K562 (cell line): Measurements from ENCODE around the gene NR2F1. TPM values are rescaled to one million over a fixed set of nuclear protein-coding genes. Genes with fewer than 3 reads are reported as not detected.

Source experiments
- ATAC-seq: fragments of 200-7000 bp; cut with Tn5 transposase; 3 replicates; pipeline ENCODE4 v1.9.1; 2020; ENCODE audit warnings: moderate library complexity
- BruUV-seq: library from RNA; stranded (reverse); fragments of 400-500 nt; replicated peaks from 2 replicates; lab custom pipeline; 2021; lab: Mats Ljungman, UMichigan
- CTCF ChIA-PET: fragments of 300-600 bp; formaldehyde crosslinking; extraction: SDS; loops from one replicate; lab custom pipeline; 2021; ENCODE audit warnings: low intra/inter-chr PET ratio; lab: Yijun Ruan, JAX
- POLR2A ChIA-PET: fragments of 300-600, 350-650 bp; sonication (Branson Sonifier 250); formaldehyde crosslinking; extraction: SDS; loops from one replicate; lab custom pipeline; 2021; ENCODE audit warnings: antibody characterized with exemption, inconsistent platforms; lab: Yijun Ruan, JAX
- DNase-seq, 4 experiments: peaks; one replicate each; pipeline versions ENCODE4 v3.0.0 to v3.0.0-alpha.2; 2011 to 2018; ENCODE audit warnings: low spot score in 3 of 4, mixed read lengths in 3 of 4; ENCODE audit errors: extremely low read depth in 1 of 4
- FAIRE-seq: peaks from 2 replicates; lab custom pipeline; 2011; peaks lifted over from hg19 to GRCh38; lab: Jason Lieb, UNC
- H2AFZ ChIP-seq: 2 replicates; pipeline ENCODE4 v1.6.0; 2011; ENCODE audit warnings: low read depth, low read length, control low read depth, inconsistent platforms
- H3K27ac ChIP-seq: fragments of 200-600 bp; 3 replicates; pipeline ENCODE4 v1.8.0; 2011; ENCODE audit warnings: low read depth, mild to moderate bottlenecking, control low read depth, inconsistent platforms, low read length, moderate library complexity, mixed read lengths; ENCODE audit errors: extremely low read depth
- H3K27me3 ChIP-seq, 2 experiments: fragments of 300-600 bp in 1 of 2; 2 replicates in 1 of 2; 3 replicates in 1 of 2; pipeline versions ENCODE4 v1.6.0 to v1.8.0; 2011; ENCODE audit warnings: inconsistent platforms in 2 of 2, low read length in 2 of 2, mild to moderate bottlenecking in 1 of 2, mixed read lengths in 1 of 2, moderate library complexity in 1 of 2; ENCODE audit not compliant: control insufficient read depth in 2 of 2, insufficient read depth in 2 of 2
- H3K36me3 ChIP-seq: fragments of 300-600 bp; 3 replicates; pipeline ENCODE4 v1.8.0; 2011; ENCODE audit warnings: mild to moderate bottlenecking, low read length, inconsistent platforms; ENCODE audit not compliant: control insufficient read depth, insufficient read depth
- H3K4me1 ChIP-seq, 2 experiments: fragments of 200-600 bp in 1 of 2; replicated peaks in 1 of 2; 2 replicates in 1 of 2; 3 replicates in 1 of 2; pipeline versions ENCODE4 v1.5.1 to v1.8.0; 2011; ENCODE audit warnings: inconsistent platforms in 2 of 2, low read length in 2 of 2, mild to moderate bottlenecking in 1 of 2, mixed read lengths in 1 of 2, moderate library complexity in 1 of 2; ENCODE audit not compliant: control insufficient read depth in 2 of 2, insufficient read depth in 2 of 2
- H3K4me2 ChIP-seq: 2 replicates; pipeline ENCODE4 v1.6.1; 2011; ENCODE audit warnings: low read length, control low read depth, inconsistent platforms, mixed read lengths; ENCODE audit not compliant: insufficient read depth
- H3K4me3 ChIP-seq: fragments of 200-600 bp; sonication (generic), shearing (Covaris generic); 2 replicates; pipeline ENCODE4 v1.5.1; 2016; ENCODE audit warnings: control low read depth, inconsistent platforms
- H3K79me2 ChIP-seq: fragments of 200-600 bp; 3 replicates; pipeline ENCODE4 v1.8.0; 2011; ENCODE audit warnings: low read length, inconsistent platforms; ENCODE audit not compliant: control insufficient read depth, insufficient read depth
- H3K9ac ChIP-seq, 2 experiments: 2 replicates each; pipeline versions ENCODE4 v1.6.0 to v1.6.1; 2011; ENCODE audit warnings: low read depth in 2 of 2, low read length in 2 of 2, control low read depth in 1 of 2, inconsistent platforms in 1 of 2, mild to moderate bottlenecking in 1 of 2, mixed read lengths in 1 of 2; ENCODE audit not compliant: insufficient read depth in 1 of 2
- H3K9me1 ChIP-seq: one replicate; pipeline ENCODE4 v1.6.0; 2011; ENCODE audit warnings: inconsistent platforms, mild to moderate bottlenecking, low read length, moderate library complexity; ENCODE audit not compliant: control insufficient read depth, insufficient read depth
- H3K9me3 ChIP-seq: replicated peaks from 2 replicates; pipeline ENCODE4 v1.5.1; 2011; ENCODE audit warnings: low read depth, low read length, inconsistent platforms; ENCODE audit not compliant: control insufficient read depth, insufficient read depth
- H4K20me1 ChIP-seq: replicated peaks from 2 replicates; pipeline ENCODE4 v1.6.1; 2011; ENCODE audit warnings: low read length, inconsistent platforms, mixed read lengths; ENCODE audit not compliant: control insufficient read depth, insufficient read depth
- ATF1 ChIP-seq, 2 experiments: fragments of 450-650 bp in 1 of 2; IDR thresholded peaks; 2 replicates each; pipeline ENCODE4 v1.6.1; 2016; ENCODE audit warnings: missing compliant biosample characterization in 1 of 2, missing genetic modification characterization in 1 of 2
- CBFA2T2 ChIP-seq: fragments of 450-650 bp; conservative IDR thresholded peaks from 2 replicates; pipeline ENCODE4 v1.6.1; 2017; ENCODE audit warnings: mild to moderate bottlenecking
- E2F4 ChIP-seq: sonication (generic); formaldehyde crosslinking; IDR thresholded peaks from 2 replicates; pipeline ENCODE4 v1.8.0; 2022; ENCODE audit warnings: mild to moderate bottlenecking, low read depth, missing genetic modification reagents
- ETV6 ChIP-seq, 3 experiments: fragments of 150-350 bp in 1 of 3; sonication (generic) in 1 of 3; formaldehyde crosslinking in 1 of 3; IDR thresholded peaks; 2 replicates each; pipeline versions ENCODE4 v1.6.1 to v1.8.0; 2014 to 2022; ENCODE audit warnings: borderline replicate concordance in 2 of 3, low read depth in 2 of 3, antibody characterized with exemption in 1 of 3, low read length in 1 of 3, mild to moderate bottlenecking in 1 of 3, missing genetic modification reagents in 1 of 3
- HDAC1 ChIP-seq, 2 experiments: fragments of 450-650 bp; IDR thresholded peaks; 2 replicates each; pipeline ENCODE4 v1.6.1; 2016 to 2017; ENCODE audit warnings: inconsistent platforms in 1 of 2, mild to moderate bottlenecking in 1 of 2, moderate library complexity in 1 of 2
- HMGN3 ChIP-seq: IDR thresholded peaks from 2 replicates; pipeline ENCODE4 v1.6.1; 2011; ENCODE audit warnings: borderline replicate concordance, low read depth, mild to moderate bottlenecking, mixed read lengths, low read length; ENCODE audit not compliant: insufficient read length; ENCODE audit errors: extremely low read depth
- KLF6 ChIP-seq: fragments of 250-450 bp; sonication (Bioruptor Pico); IDR thresholded peaks from 2 replicates; pipeline ENCODE4 v1.4.0; 2020; ENCODE audit warnings: mild to moderate bottlenecking, moderate library complexity, borderline replicate concordance
- MTF1 ChIP-seq: fragments of 250-450 bp; sonication (Bioruptor Pico); IDR thresholded peaks from 2 replicates; pipeline ENCODE4 v1.9.0; 2021; ENCODE audit warnings: moderate library complexity, mild to moderate bottlenecking, inconsistent platforms, borderline replicate concordance
- PHF21A ChIP-seq: fragments of 450-650 bp; IDR thresholded peaks from 2 replicates; pipeline ENCODE4 v1.6.1; 2017; ENCODE audit warnings: low read depth, borderline replicate concordance
- SMARCB1 ChIP-seq: IDR thresholded peaks from 2 replicates; pipeline ENCODE4 v1.6.1; 2011; ENCODE audit warnings: improper control_type of control experiment, low read depth; ENCODE audit not compliant: insufficient read length
- SREBF1 ChIP-seq: fragments of 150-350 bp; IDR thresholded peaks from 2 replicates; pipeline ENCODE4 v1.6.1; 2014; ENCODE audit warnings: antibody characterized with exemption, low read depth, low read length, borderline replicate concordance
- THRAP3 ChIP-seq: fragments of 450-650 bp; IDR thresholded peaks from 2 replicates; pipeline ENCODE4 v1.6.1; 2016; ENCODE audit warnings: mild to moderate bottlenecking, inconsistent platforms, borderline replicate concordance
- ZNF143 ChIP-seq: sonication (generic); formaldehyde crosslinking; IDR thresholded peaks from 2 replicates; pipeline ENCODE4 v1.9.0; 2022; ENCODE audit warnings: mild to moderate bottlenecking, missing genetic modification reagents
- WGBS: fragments of 100-300 bp; shearing (Covaris generic); methylation state at CpG from one replicate; pipeline ENCODE4 v1.1.6; 2016; ENCODE audit warnings: low coverage, mixed read lengths; ENCODE audit not compliant: insufficient coverage; ENCODE audit errors: missing lambda C conversion rate; 5-methylcytosine and 5-hydroxymethylcytosine counted together
- in situ Hi-C: fragments of 300-500 bp; cut with MboI; formaldehyde crosslinking; loops from 4 replicates; pipeline ENCODE4 v1.15.0; 2018; ENCODE audit warnings: inconsistent platforms, mixed read lengths
- intact Hi-C: fragments of 100-400 bp; cut with micrococcal nuclease; formaldehyde crosslinking; loops from 2 replicates; pipeline ENCODE4 v1.14.2; 2022
- polyA plus RNA-seq, 8 experiments: library from polyadenylated mRNA; depleted of rRNA in 4 of 8; stranded (reverse) in 5 of 8; unstranded in 3 of 8; fragments of >200 nt; fragmentation: Nextera tagmentation in 2 of 8; fragmentation: Illumina TruSeq in 1 of 8; extraction: Ambion mirVana in 2 of 8; extraction: Trizol in 1 of 8; gene quantifications; 2 replicates each; pipeline versions ENCODE4 v1.2.1 to v1.2.3, GENCODE V29; 2011 to 2014; ENCODE audit warnings: inconsistent platforms in 1 of 8, missing spikeins in 1 of 8
- total RNA-seq, 7 experiments: library from RNA; depleted of rRNA in 6 of 7; stranded (reverse); fragments of >200 nt in 6 of 7; fragmentation: Illumina TruSeq in 2 of 7; extraction: Trizol in 2 of 7; gene quantifications; 2 replicates each; pipeline versions ENCODE4 v1.2.1 to v1.2.3, GENCODE V29; 2011 to 2021; ENCODE audit warnings: low replicate concordance in 1 of 7
- TF ChIP-seq, protein P1 (sequence below): sonication (generic); formaldehyde crosslinking; IDR thresholded peaks from 2 replicates; pipeline ENCODE4 v1.8.0; 2022; ENCODE audit warnings: missing genetic modification reagents, mild to moderate bottlenecking, moderate library complexity, borderline replicate concordance
- TF ChIP-seq, protein P2 (sequence below): fragments of 450-650 bp; formaldehyde crosslinking; conservative IDR thresholded peaks from 2 replicates; pipeline ENCODE4 v1.4.0; 2022; ENCODE audit warnings: mild to moderate bottlenecking, missing genetic modification characterization

The NR2F1 gene
- total and polyA plus RNA-seq, 9 of the 15 experiments (the other 6 are each of a cell fraction or from before 2014, with no cell fraction given) = 0.18 TPM; not detected in 8

GRCh38 chr5:93582677-93583438 is at the start of gene NR2F1 (continued):
- no peak for TF ChIP-seq ATF1 (CRISPR knock-in tag; IDR thresholded peaks at IDR 0.05)
- 0 out of 2 replicates have a peak, but pooled peaks have one; percentile 22 for TF ChIP-seq ATF1 (tag; IDR thresholded peaks at IDR 0.05)
- TF ChIP-seq CBFA2T2 = 0 out of 2 replicates have a peak, but pooled peaks have one; percentile 24

DNA sequence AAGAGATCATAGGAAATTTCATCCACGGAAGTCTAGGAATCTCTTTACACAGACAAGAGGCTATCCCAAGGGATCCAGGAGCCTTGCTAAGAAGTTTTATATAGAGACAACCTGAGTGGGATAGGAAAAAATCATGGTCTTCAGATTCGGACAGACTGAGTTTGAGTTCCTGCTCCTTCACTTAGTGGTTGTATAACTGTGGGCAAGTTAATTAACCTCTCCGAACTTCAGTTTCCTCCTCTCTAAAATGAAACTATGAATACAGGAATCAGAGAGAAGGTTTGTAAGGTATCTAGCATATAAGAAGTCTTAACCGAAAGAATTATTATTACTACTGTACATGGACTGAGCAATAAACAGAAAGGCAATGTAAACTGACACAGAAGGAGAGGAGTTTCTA is 37.1 kb upstream of the NR2F1 start:
- FAIRE-seq (no peak), DNase-seq (no peak), ATAC-seq (no peak)
- Histone ChIP-seq H3K4me2 (no peak overlapping the region), H2AFZ (no peak overlapping the region), H3K9ac (no peak overlapping the region), H3K9me1 (no peaks in the 10 kb centered on the region), H3K9me3 (no peaks in the 10 kb centered on the region), H3K27ac (no peak overlapping the region), H3K4me3 (no peak overlapping the region), H3K27me3 (no peaks in the 10 kb centered on the region), H4K20me1 (no peaks in the 10 kb centered on the region), H3K36me3 (no peaks in the 10 kb centered on the region), H3K79me2 (no peaks in the 10 kb centered on the region), H3K4me1 (no peaks in the 10 kb centered on the region)
- POLR2A ChIA-PET = no interaction called here
- in situ Hi-C loops = no loop called here
- CTCF ChIA-PET = no interaction called here
- intact Hi-C loops = no loop called here
- 4% methylated on average over 4 of the region's 4 CpGs for WGBS
- BruUV-seq = no TSS peak
- no peak for TF ChIP-seq ETV6 (IDR thresholded peaks at IDR 0.05; ENCODE audit: borderline replicate concordance in 1 of 2, low read depth in 2 of 2, low read length in 1 of 2)
- no peak for TF ChIP-seq ETV6 (CRISPR knock-in tag; IDR thresholded peaks at IDR 0.05; ENCODE audit: borderline replicate concordance)
- TF ChIP-seq MTF1 (CRISPR knock-in tag) = no peak
- no peak for TF ChIP-seq HMGN3
- no peak for TF ChIP-seq PHF21A
- TF ChIP-seq, protein P1, sequence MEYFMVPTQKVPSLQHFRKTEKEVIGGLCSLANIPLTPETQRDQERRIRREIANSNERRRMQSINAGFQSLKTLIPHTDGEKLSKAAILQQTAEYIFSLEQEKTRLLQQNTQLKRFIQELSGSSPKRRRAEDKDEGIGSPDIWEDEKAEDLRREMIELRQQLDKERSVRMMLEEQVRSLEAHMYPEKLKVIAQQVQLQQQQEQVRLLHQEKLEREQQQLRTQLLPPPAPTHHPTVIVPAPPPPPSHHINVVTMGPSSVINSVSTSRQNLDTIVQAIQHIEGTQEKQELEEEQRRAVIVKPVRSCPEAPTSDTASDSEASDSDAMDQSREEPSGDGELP (CRISPR knock-in tag) = no peak
- no peak for TF ChIP-seq E2F4 (CRISPR knock-in tag)
- no peak for TF ChIP-seq THRAP3
- TF ChIP-seq ZNF143 (CRISPR knock-in tag) = no peak
- no peak for TF ChIP-seq SREBF1
- no peak for TF ChIP-seq KLF6 (CRISPR knock-in tag)
- TF ChIP-seq, protein P2, sequence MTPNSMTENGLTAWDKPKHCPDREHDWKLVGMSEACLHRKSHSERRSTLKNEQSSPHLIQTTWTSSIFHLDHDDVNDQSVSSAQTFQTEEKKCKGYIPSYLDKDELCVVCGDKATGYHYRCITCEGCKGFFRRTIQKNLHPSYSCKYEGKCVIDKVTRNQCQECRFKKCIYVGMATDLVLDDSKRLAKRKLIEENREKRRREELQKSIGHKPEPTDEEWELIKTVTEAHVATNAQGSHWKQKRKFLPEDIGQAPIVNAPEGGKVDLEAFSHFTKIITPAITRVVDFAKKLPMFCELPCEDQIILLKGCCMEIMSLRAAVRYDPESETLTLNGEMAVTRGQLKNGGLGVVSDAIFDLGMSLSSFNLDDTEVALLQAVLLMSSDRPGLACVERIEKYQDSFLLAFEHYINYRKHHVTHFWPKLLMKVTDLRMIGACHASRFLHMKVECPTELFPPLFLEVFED = no peak
- TF ChIP-seq HDAC1 (IDR thresholded peaks at IDR 0.05) = no peak
- TF ChIP-seq SMARCB1 = no peak
